Ishikawa (cell line): ENCODE results near the gene GPATCH3.

Experiments used
- CEBPB ChIP-seq: IDR thresholded peaks from 2 replicates; pipeline ENCODE4 v1.6.1; 2012
- TAF1 ChIP-seq: IDR thresholded peaks from 2 replicates; pipeline ENCODE4 v1.6.1; 2012; ENCODE audit warnings: low read depth, mild to moderate bottlenecking

GRCh38 chr1:26907071-26907917, 7.0 kb upstream of the GPATCH3 start:
- no peak for TF ChIP-seq CEBPB
- no peak for TF ChIP-seq TAF1
